AG09319 (cell line): ENCODE measurements around the gene CLPTM1L.
"Not testable (repeated sequence)": the region's sequence is repeated elsewhere in the genome, so short reads cannot be mapped to it uniquely, and the experiment has no call there.

Experiments
- DNase-seq: peaks from one replicate; pipeline ENCODE4 v3.0.0-alpha.2; 2010; ENCODE audit warnings: low read depth; ENCODE audit errors: extremely low read depth
- CTCF ChIP-seq: IDR thresholded peaks from 2 replicates; pipeline ENCODE4 v1.5.1; 2011; ENCODE audit warnings: low read depth, mild to moderate bottlenecking, inconsistent platforms, low read length, moderate library complexity

The CLPTM1L gene

GRCh38 chr5:1366514-1366913, 21.6 kb upstream of the CLPTM1L start:
- no peak for DNase-seq
- TF ChIP-seq CTCF = no peak

GRCh38 chr5:1364211-1364610, 19.3 kb upstream of the CLPTM1L start:
- no peak for TF ChIP-seq CTCF
- DNase-seq = no peak

GRCh38 chr5:1363581-1363980, 18.7 kb upstream of the CLPTM1L start:
- no peak for DNase-seq
- no peak for TF ChIP-seq CTCF

GRCh38 chr5:1363160-1363559, 18.3 kb upstream of the CLPTM1L start:
- no peak for DNase-seq
- no peak for TF ChIP-seq CTCF

GRCh38 chr5:1362242-1363015, 17.5 kb upstream of the CLPTM1L start:
- TF ChIP-seq CTCF = no peak
- no peak for DNase-seq

GRCh38 chr5:1360861-1361260, 16.0 kb upstream of the CLPTM1L start:
- TF ChIP-seq CTCF = no peak
- DNase-seq = no peak

- DNase-seq = not testable (repeated sequence)
Observed at GRCh38 chr5:1360367-1360766, 15.5 kb upstream of the CLPTM1L start.

GRCh38 chr5:1359713-1360112, 14.8 kb upstream of the CLPTM1L start:
- no peak for DNase-seq
- TF ChIP-seq CTCF = no peak
